Astrocyte (in vitro differentiated cells and primary cell): Measurements from ENCODE around the gene NME7. TPM values are rescaled to one million over a fixed set of nuclear protein-coding genes. Genes with fewer than 3 reads are reported as not detected.

Source experiments
- DNase-seq: peaks from one replicate; pipeline ENCODE4 v3.0.0-alpha.2; 2010; ENCODE audit warnings: low read depth
- FAIRE-seq: peaks from 2 replicates; lab custom pipeline; 2011; peaks lifted over from hg19 to GRCh38; lab: Jason Lieb, UNC
- H2AFZ ChIP-seq: 2 replicates; pipeline ENCODE4 v1.6.0; 2012; ENCODE audit warnings: low read depth, low read length, inconsistent platforms
- H3K27ac ChIP-seq: 2 replicates; pipeline ENCODE4 v1.5.1; 2011; ENCODE audit warnings: low read depth, low read length, inconsistent platforms
- H3K27me3 ChIP-seq: 2 replicates; pipeline ENCODE4 v1.6.0; 2011; ENCODE audit warnings: low read length, inconsistent platforms; ENCODE audit not compliant: insufficient read depth
- H3K36me3 ChIP-seq: 2 replicates; pipeline ENCODE4 v1.5.1; 2011; ENCODE audit warnings: low read length, inconsistent platforms; ENCODE audit not compliant: insufficient read depth
- H3K4me1 ChIP-seq: 2 replicates; pipeline ENCODE4 v1.5.1; 2011; ENCODE audit warnings: low read length, inconsistent platforms; ENCODE audit not compliant: insufficient read depth
- H3K4me2 ChIP-seq: 2 replicates; pipeline ENCODE4 v1.6.0; 2012; ENCODE audit warnings: low read length, inconsistent platforms
- H3K4me3 ChIP-seq: 2 replicates; pipeline ENCODE4 v1.5.1; 2011; ENCODE audit warnings: low read depth, mild to moderate bottlenecking, low read length, inconsistent platforms; ENCODE audit not compliant: insufficient read depth
- H3K79me2 ChIP-seq: 2 replicates; pipeline ENCODE4 v1.6.0; 2012; ENCODE audit warnings: mild to moderate bottlenecking, low read length, inconsistent platforms; ENCODE audit not compliant: insufficient read depth
- H3K9ac ChIP-seq: 2 replicates; pipeline ENCODE4 v1.6.0; 2012; ENCODE audit warnings: mild to moderate bottlenecking, low read length, inconsistent platforms
- H3K9me3 ChIP-seq: 2 replicates; pipeline ENCODE4 v1.5.1; 2012; ENCODE audit warnings: low read depth, mild to moderate bottlenecking, low read length, inconsistent platforms; ENCODE audit not compliant: insufficient read depth
- H4K20me1 ChIP-seq: 2 replicates; pipeline ENCODE4 v1.6.0; 2012; ENCODE audit warnings: low read length, inconsistent platforms; ENCODE audit not compliant: insufficient read depth
- H3K27ac Mint-ChIP-seq: one replicate; pipeline ENCODE4 v1.8.0; 2021; ENCODE audit warnings: mild to moderate bottlenecking, mixed read lengths; ENCODE audit not compliant: unreplicated experiment
- H3K27me3 Mint-ChIP-seq: one replicate; pipeline ENCODE4 v1.8.0; 2021; ENCODE audit warnings: low read depth, mixed read lengths; ENCODE audit not compliant: unreplicated experiment
- H3K36me3 Mint-ChIP-seq: one replicate; pipeline ENCODE4 v1.8.0; 2021; ENCODE audit warnings: low read depth, mixed read lengths; ENCODE audit not compliant: unreplicated experiment
- H3K4me1 Mint-ChIP-seq: one replicate; pipeline ENCODE4 v1.8.0; 2021; ENCODE audit warnings: low read depth, mixed read lengths; ENCODE audit not compliant: unreplicated experiment
- H3K4me3 Mint-ChIP-seq: one replicate; pipeline ENCODE4 v1.8.0; 2021; ENCODE audit warnings: mild to moderate bottlenecking, moderate library complexity, mixed read lengths; ENCODE audit not compliant: unreplicated experiment
- H3K9me3 Mint-ChIP-seq: one replicate; pipeline ENCODE4 v1.8.0; 2021; ENCODE audit warnings: mild to moderate bottlenecking, mixed read lengths; ENCODE audit not compliant: unreplicated experiment
- CTCF ChIP-seq: IDR thresholded peaks from 2 replicates; pipeline ENCODE4 v1.5.1; 2011; ENCODE audit warnings: low read depth, mild to moderate bottlenecking, inconsistent platforms, low read length, moderate library complexity; ENCODE audit not compliant: insufficient read depth
- EZH2 ChIP-seq: IDR thresholded peaks from 2 replicates; pipeline ENCODE4 v1.6.1; 2012; ENCODE audit warnings: mild to moderate bottlenecking, low read length, inconsistent platforms; ENCODE audit not compliant: insufficient read depth
- total RNA-seq: library from RNA; stranded (reverse); gene quantifications from 2 replicates; pipeline ENCODE4 v1.2.1, GENCODE V29; 2021

The NME7 gene
- total RNA-seq, 1 donor from 2014 or later: 21.2 TPM

DNA sequence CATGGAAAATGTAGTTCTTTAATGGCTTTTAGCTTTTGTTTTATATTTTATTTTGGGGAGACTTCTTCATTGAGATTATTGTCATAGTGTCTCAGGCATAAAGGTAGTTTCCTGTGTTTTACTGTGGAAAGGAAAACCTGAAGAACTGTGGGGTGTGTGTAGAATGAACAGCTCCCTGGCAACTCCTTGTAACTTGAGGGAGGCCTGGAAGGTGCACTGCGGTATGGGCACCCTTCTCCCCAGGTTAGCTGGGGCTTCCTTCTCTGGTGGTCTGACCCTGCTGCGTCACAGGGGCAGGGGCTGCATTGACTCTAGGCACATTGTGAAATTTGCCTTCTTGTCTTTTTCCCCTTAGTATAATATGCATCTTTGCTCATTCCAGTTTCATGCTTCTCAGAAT lies 259.4 kb downstream of the NME7 start:
- Mint-ChIP-seq H3K36me3 (peaks cover 9% of the 10 kb centered on the region), H3K27me3 (peaks cover 4% of the 10 kb centered on the region), H3K4me3 (peak overlapping the region; percentile 92), H3K4me1 (peaks cover 50% of the 10 kb centered on the region), H3K27ac (peak overlapping the region; percentile 97), H3K9me3 (peaks cover 1% of the 10 kb centered on the region)
- H3K4me3 ChIP-seq: peak overlapping the region; percentile 93
- H4K20me1 ChIP-seq: peaks cover 11% of the 10 kb centered on the region
- FAIRE-seq (no peak), DNase-seq (no peak)
- peaks cover 10% of the 10 kb centered on the region for H3K36me3 ChIP-seq
- H2AFZ ChIP-seq: no peak overlapping the region
- no peak for TF ChIP-seq CTCF
- no peak for TF ChIP-seq EZH2
- peak overlapping the region; percentile 86 for H3K27ac ChIP-seq
- H3K9ac ChIP-seq: peak overlapping the region; percentile 92
- H3K4me1 ChIP-seq: peaks cover 59% of the 10 kb centered on the region
- H3K27me3 ChIP-seq: peaks cover 14% of the 10 kb centered on the region
- H3K79me2 ChIP-seq: peaks cover 62% of the 10 kb centered on the region
- H3K9me3 ChIP-seq: no peaks in the 10 kb centered on the region
- peak overlapping the region; percentile 97 for H3K4me2 ChIP-seq

GRCh38 chr1:169107603-169108208 lies 259.9 kb downstream of the NME7 start:
- Mint-ChIP-seq H3K9me3 (peaks cover 1% of the 10 kb centered on the region), H3K4me3 (peak overlapping the region; percentile 92), H3K27ac (peak overlapping the region; percentile 97), H3K27me3 (peaks cover 4% of the 10 kb centered on the region), H3K36me3 (peaks cover 9% of the 10 kb centered on the region), H3K4me1 (peaks cover 45% of the 10 kb centered on the region)
- peaks cover 61% of the 10 kb centered on the region for H3K79me2 ChIP-seq
- peaks cover 61% of the 10 kb centered on the region for H3K4me1 ChIP-seq
- no peaks in the 10 kb centered on the region for H3K9me3 ChIP-seq
- H3K9ac ChIP-seq: peak overlapping the region; percentile 92
- DNase-seq: peak; percentile 65
- H3K4me2 ChIP-seq: peak overlapping the region; percentile 97
- no peak for FAIRE-seq
- H3K27me3 ChIP-seq: peaks cover 14% of the 10 kb centered on the region
- H3K36me3 ChIP-seq: peaks cover 10% of the 10 kb centered on the region
- peak overlapping the region; percentile 86 for H3K27ac ChIP-seq
- peaks cover 11% of the 10 kb centered on the region for H4K20me1 ChIP-seq
- H3K4me3 ChIP-seq: peak overlapping the region; percentile 93
- TF ChIP-seq CTCF (no peak), EZH2 (no peak)
- peak overlapping the region; percentile 28 for H2AFZ ChIP-seq
